NCI-H2107 treated with DMSO at 0.1 percent for 48 hours (cell line): ENCODE data around the gene ARL11.
"Not testable (repeated sequence)": the region's sequence is repeated elsewhere in the genome, so short reads cannot be mapped to it uniquely, and the experiment has no call there.

ENCODE experiments used
- DNase-seq: peaks from one replicate; lab custom pipeline; 2025; ENCODE audit not compliant: unreplicated experiment; lab: John Stamatoyannopoulos, UW

Gene ARL11

GRCh38 chr13:49612042-49612441, 16.3 kb upstream of the ARL11 start:
- not testable (repeated sequence) for DNase-seq

- no peak for DNase-seq
These were observed 12.3 kb upstream of the ARL11 start for GRCh38 chr13:49615836-49616675.

- DNase-seq = no peak
These were observed 11.6 kb upstream of the ARL11 start for GRCh38 chr13:49616676-49617065.

- DNase-seq = no peak
These were observed 8.1 kb upstream of the ARL11 start for GRCh38 chr13:49620170-49620621.

GRCh38 chr13:49622174-49622946, 5.9 kb upstream of the ARL11 start:
- DNase-seq = no peak

- DNase-seq = no peak
These were observed 4.1 kb upstream of the ARL11 start for GRCh38 chr13:49624229-49624628.

GRCh38 chr13:49625392-49626079, 2.8 kb upstream of the ARL11 start:
- no peak for DNase-seq

- no peak for DNase-seq
These were observed 1.1 kb downstream of the ARL11 start for GRCh38 chr13:49629196-49629938.

- no peak for DNase-seq
These were observed 1.6 kb downstream of the ARL11 start for GRCh38 chr13:49629947-49630346.

- DNase-seq = no peak
These were observed 2.3 kb downstream of the ARL11 start for GRCh38 chr13:49630580-49630979.

GRCh38 chr13:49632156-49632555, 3.8 kb downstream of the ARL11 start:
- DNase-seq = no peak

- DNase-seq = no peak
These were observed 5.4 kb downstream of the ARL11 start for GRCh38 chr13:49633710-49634109.

GRCh38 chr13:49635599-49636433, 7.5 kb downstream of the ARL11 start:
- peak; percentile 71 for DNase-seq

GRCh38 chr13:49636705-49637104, 8.4 kb downstream of the ARL11 start:
- DNase-seq = no peak

- DNase-seq = peak; percentile 18
These were observed 9.9 kb downstream of the ARL11 start for GRCh38 chr13:49638030-49638743.

- DNase-seq = no peak
These were observed 10.4 kb downstream of the ARL11 start for GRCh38 chr13:49638744-49639072.

GRCh38 chr13:49641801-49642291, 13.5 kb downstream of the ARL11 start:
- no peak for DNase-seq

- peak; percentile 11 for DNase-seq
These were observed 14.8 kb downstream of the ARL11 start for GRCh38 chr13:49643035-49643646.

GRCh38 chr13:49645451-49645850, 17.1 kb downstream of the ARL11 start:
- DNase-seq = no peak
